ENCODE data around the gene ZNF628. TPM values are rescaled to one million over a fixed set of nuclear protein-coding genes. Genes with fewer than 3 reads are reported as not detected.

The ZNF628 gene
- total RNA-seq, 1 experiment from 2014 or later = 16.7 TPM

DNA sequence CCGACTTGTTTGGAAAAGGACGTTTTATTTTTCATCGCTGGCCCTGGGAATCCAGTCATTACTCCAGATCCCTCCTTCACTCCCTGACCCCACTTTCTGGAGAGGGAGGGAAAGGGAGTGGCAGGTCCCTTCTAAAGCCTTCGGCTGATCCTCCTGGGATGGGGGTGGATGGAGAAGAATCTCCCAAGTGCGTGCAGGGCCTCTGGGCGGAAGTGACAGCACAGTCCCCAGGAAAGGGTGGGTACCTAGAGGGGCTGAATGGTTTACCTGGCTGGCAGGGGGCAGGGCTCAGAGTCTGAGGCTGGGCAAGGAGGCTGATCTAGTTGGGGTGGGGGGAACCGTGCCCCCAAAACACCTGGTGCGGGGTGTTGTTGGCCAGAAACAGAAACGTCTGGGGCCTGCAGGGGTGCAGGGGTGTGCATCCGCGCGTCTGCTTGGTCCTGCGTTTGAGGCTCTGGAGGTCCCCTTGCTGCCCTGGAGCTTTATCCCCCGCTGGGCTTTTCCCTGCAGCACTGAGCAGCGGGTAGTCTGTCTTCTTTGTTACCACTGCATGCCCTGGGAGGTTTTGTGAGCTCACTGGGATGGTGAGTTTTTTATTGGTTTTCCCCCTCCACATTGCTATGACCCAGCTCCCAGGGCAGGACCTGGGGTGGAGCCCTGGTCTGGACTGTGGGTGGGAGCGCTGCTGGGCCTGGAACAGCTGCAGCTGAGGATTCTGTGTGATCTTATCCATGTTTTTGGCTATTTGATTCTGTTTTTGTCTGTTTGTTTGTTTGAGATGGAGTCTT lies 3.0 kb upstream of the ZNF628 start:
- DNase-seq (ENCODE audit: low spot score) = no peak
- no peak for TF ChIP-seq EZH2 (IDR thresholded peaks at IDR 0.05; ENCODE audit: borderline replicate concordance, low read depth, low read length, poor library complexity, severe bottlenecking)
- TF ChIP-seq, protein P1, sequence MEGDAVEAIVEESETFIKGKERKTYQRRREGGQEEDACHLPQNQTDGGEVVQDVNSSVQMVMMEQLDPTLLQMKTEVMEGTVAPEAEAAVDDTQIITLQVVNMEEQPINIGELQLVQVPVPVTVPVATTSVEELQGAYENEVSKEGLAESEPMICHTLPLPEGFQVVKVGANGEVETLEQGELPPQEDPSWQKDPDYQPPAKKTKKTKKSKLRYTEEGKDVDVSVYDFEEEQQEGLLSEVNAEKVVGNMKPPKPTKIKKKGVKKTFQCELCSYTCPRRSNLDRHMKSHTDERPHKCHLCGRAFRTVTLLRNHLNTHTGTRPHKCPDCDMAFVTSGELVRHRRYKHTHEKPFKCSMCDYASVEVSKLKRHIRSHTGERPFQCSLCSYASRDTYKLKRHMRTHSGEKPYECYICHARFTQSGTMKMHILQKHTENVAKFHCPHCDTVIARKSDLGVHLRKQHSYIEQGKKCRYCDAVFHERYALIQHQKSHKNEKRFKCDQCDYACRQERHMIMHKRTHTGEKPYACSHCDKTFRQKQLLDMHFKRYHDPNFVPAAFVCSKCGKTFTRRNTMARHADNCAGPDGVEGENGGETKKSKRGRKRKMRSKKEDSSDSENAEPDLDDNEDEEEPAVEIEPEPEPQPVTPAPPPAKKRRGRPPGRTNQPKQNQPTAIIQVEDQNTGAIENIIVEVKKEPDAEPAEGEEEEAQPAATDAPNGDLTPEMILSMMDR (conservative IDR thresholded peaks at IDR 0.05; ENCODE audit: low read depth, low read length) = no peak
- no TSS peak for BruUV-seq (replicated peaks)
- POLR2A ChIA-PET (ENCODE audit: low non-redundant PET) = no interaction called here
- Histone ChIP-seq H3K27ac (ENCODE audit: low read depth, low read length, poor library complexity, severe bottlenecking) (no peak overlapping the region), H3K36me3 (ENCODE audit: insufficient read depth, low read length, poor library complexity, severe bottlenecking) (no peaks in the 10 kb centered on the region), H3K27me3 (replicated peaks; ENCODE audit: insufficient read depth, low read depth, low read length, poor library complexity) (no peaks in the 10 kb centered on the region), H3K4me1 (ENCODE audit: insufficient read depth, low read length, poor library complexity, severe bottlenecking) (peaks cover 14% of the 10 kb centered on the region), H3K4me3 (ENCODE audit: low read depth, low read length, poor library complexity, severe bottlenecking) (no peak overlapping the region), H3K9me3 (ENCODE audit: low read depth, low read length, poor library complexity, severe bottlenecking) (no peaks in the 10 kb centered on the region)
- intact Hi-C loops (cut with micrococcal nuclease; ENCODE audit: unreplicated experiment) = no loop called here
- CTCF ChIA-PET = interaction anchor here (0.5 kb wide), 1 partner anchor 113 kb away, joined by 8 read pairs; no protein-coding TSS in a partner anchor

DNA sequence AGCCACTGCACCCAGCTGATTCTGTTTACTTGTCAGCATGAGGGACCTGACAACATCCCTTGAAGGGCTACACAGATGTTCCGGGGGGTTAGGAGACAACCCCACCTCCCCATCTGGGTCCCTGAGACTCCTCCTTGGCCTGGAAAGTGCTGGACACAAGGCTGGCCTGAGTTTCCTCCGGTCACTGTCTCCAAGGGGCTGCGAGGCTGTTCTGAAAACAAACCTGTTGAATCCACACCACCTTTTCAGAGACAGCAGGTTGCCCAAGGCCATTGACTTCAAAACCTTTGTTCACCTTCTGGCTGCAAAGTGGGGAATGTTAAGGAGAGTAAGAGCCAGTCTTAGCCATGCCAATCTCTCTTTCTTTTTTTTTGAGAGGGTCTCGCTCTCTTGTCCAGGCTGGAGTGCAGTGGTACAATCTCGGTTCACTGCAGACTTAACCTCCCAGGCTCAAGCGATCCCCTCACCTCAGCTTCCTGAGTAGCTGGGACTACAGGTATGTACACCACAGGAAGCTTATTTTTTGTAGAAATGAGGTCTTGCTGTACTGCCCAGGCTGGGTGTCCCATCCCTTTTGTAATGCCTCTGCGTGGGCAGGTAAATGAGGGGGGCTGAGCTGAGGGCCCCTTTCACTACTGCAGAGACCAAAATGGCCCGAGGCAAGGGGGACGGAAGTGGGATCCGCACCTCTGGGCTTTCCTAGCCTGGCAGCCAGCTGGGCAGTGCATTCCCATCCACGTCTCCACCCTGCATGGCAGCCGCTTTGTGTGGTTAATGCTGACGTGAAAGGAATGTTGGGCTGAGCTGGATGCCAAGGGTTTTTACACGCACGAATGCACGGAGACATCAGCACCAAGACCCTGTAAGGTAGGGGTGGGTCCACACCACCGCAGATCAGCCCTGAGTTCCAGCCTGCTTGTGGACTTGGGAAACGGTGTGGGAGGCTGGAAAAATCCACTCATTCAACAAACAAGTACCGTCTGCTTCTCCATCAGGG lies 1.9 kb upstream of the ZNF628 start:
- H3K27ac ChIP-seq (ENCODE audit: low read depth, low read length, poor library complexity, severe bottlenecking) = no peak overlapping the region
- no peak overlapping the region for H3K4me3 ChIP-seq (ENCODE audit: low read depth, low read length, poor library complexity, severe bottlenecking)
- no peak for DNase-seq (ENCODE audit: low spot score)
- H3K36me3 ChIP-seq (ENCODE audit: insufficient read depth, low read length, poor library complexity, severe bottlenecking) = no peaks in the 10 kb centered on the region
- H3K27me3 ChIP-seq (replicated peaks; ENCODE audit: insufficient read depth, low read depth, low read length, poor library complexity) = no peaks in the 10 kb centered on the region
- peaks cover 14% of the 10 kb centered on the region for H3K4me1 ChIP-seq (ENCODE audit: insufficient read depth, low read length, poor library complexity, severe bottlenecking)
- no peaks in the 10 kb centered on the region for H3K9me3 ChIP-seq (ENCODE audit: low read depth, low read length, poor library complexity, severe bottlenecking)
- ChIA-PET CTCF (interaction anchor here (0.5 kb wide), 1 partner anchor 875 kb away, joined by 4 read pairs; no protein-coding TSS in a partner anchor), POLR2A (ENCODE audit: low non-redundant PET) (no interaction called here)
- BruUV-seq (replicated peaks) = no TSS peak
- no peak for TF ChIP-seq EZH2 (IDR thresholded peaks at IDR 0.05; ENCODE audit: borderline replicate concordance, low read depth, low read length, poor library complexity, severe bottlenecking)
- TF ChIP-seq, protein P1 (conservative IDR thresholded peaks at IDR 0.05; ENCODE audit: low read depth, low read length) = no peak
- intact Hi-C loops (cut with micrococcal nuclease; ENCODE audit: unreplicated experiment) = no loop called here

DNA sequence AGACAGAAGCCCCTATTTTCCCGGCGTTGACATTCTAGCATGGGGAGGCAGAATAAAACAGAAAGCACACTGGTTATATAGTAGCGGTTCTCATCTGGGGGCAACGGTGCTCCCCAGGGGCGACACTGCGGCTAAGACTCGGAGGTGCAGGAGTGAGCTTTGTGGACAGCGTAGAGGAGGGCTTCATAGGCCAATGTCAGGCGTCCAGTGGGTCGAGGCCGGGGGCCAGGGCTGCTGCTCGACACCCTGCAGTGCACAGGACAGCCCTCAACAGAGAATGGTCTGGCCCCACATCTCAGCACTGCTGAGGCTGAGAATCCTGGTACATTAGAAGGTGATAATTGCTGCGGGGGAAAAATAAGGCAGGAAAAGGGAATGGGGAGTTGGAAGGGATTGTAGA lies 1.5 kb downstream of the ZNF628 start:
- TF ChIP-seq, protein P1 (conservative IDR thresholded peaks at IDR 0.05; ENCODE audit: low read depth, low read length) = no peak
- no peak for TF ChIP-seq EZH2 (IDR thresholded peaks at IDR 0.05; ENCODE audit: borderline replicate concordance, low read depth, low read length, poor library complexity, severe bottlenecking)
- Histone ChIP-seq H3K4me3 (ENCODE audit: low read depth, low read length, poor library complexity, severe bottlenecking) (peak overlapping the region; percentile 56), H3K36me3 (ENCODE audit: insufficient read depth, low read length, poor library complexity, severe bottlenecking) (no peaks in the 10 kb centered on the region), H3K9me3 (ENCODE audit: low read depth, low read length, poor library complexity, severe bottlenecking) (no peaks in the 10 kb centered on the region), H3K27ac (ENCODE audit: low read depth, low read length, poor library complexity, severe bottlenecking) (peak overlapping the region; percentile 62), H3K27me3 (replicated peaks; ENCODE audit: insufficient read depth, low read depth, low read length, poor library complexity) (no peaks in the 10 kb centered on the region), H3K4me1 (ENCODE audit: insufficient read depth, low read length, poor library complexity, severe bottlenecking) (peaks cover 14% of the 10 kb centered on the region)
- ChIA-PET CTCF (interaction anchor here (1.6 kb wide), 1 partner anchor 155 kb away, joined by 4 read pairs; no protein-coding TSS in a partner anchor), POLR2A (ENCODE audit: low non-redundant PET) (no interaction called here)
- DNase-seq (ENCODE audit: low spot score) = no peak
- intact Hi-C loops (cut with micrococcal nuclease; ENCODE audit: unreplicated experiment) = no loop called here
- no TSS peak for BruUV-seq (replicated peaks)

Measured in A673 (cell line).